Activated CD8-positive, alpha-beta T cell treated with anti-CD3 and anti-CD28 coated beads for 36 hours (primary cell): ENCODE results near the gene SEMA6B. TPM values are rescaled to one million over a fixed set of nuclear protein-coding genes. Genes with fewer than 3 reads are reported as not detected.

Source experiments
- ATAC-seq: fragments of 200-7000 bp; cut with Tn5 transposase; one replicate; pipeline ENCODE4 v1.10.0; 2021; ENCODE audit warnings: mild to moderate bottlenecking, moderate library complexity
- CTCF ChIA-PET: fragments of 350-600 bp; sonication (Branson Sonifier 250); formaldehyde crosslinking; loops from one replicate; lab custom pipeline; 2021; ENCODE audit warnings: antibody characterized with exemption; lab: Charles Lee
- POLR2A ChIA-PET: fragments of 350-600 bp; sonication (Branson Sonifier 250); formaldehyde crosslinking; loops from one replicate; lab custom pipeline; 2021; ENCODE audit warnings: antibody characterized with exemption; lab: Charles Lee
- DNase-seq: peaks from one replicate; pipeline ENCODE4 v3.0.0-alpha.2; 2020
- H3K27ac Mint-ChIP-seq: one replicate; pipeline ENCODE4 v1.8.0; 2021; ENCODE audit warnings: mild to moderate bottlenecking, mixed read lengths
- H3K27me3 Mint-ChIP-seq: one replicate; pipeline ENCODE4 v1.8.0; 2021; ENCODE audit warnings: mixed read lengths
- H3K36me3 Mint-ChIP-seq: one replicate; pipeline ENCODE4 v1.8.0; 2021; ENCODE audit warnings: low read depth, mixed read lengths
- H3K4me1 Mint-ChIP-seq: one replicate; pipeline ENCODE4 v1.8.0; 2021; ENCODE audit warnings: low read depth, mixed read lengths
- H3K4me3 Mint-ChIP-seq: one replicate; pipeline ENCODE4 v1.8.0; 2021; ENCODE audit warnings: mild to moderate bottlenecking, moderate library complexity, mixed read lengths
- H3K9me3 Mint-ChIP-seq: one replicate; pipeline ENCODE4 v1.8.0; 2021; ENCODE audit warnings: mixed read lengths
- intact Hi-C: fragments of 100-400 bp; cut with micrococcal nuclease; formaldehyde crosslinking; loops from one replicate; pipeline ENCODE4 v1.10.0; 2022
- total RNA-seq, 2 experiments: library from RNA; stranded (reverse); gene quantifications; one replicate each; pipeline ENCODE4 v1.2.3, GENCODE V29; 2021
- TF ChIP-seq, protein P1 (sequence below): fragments of 200-600 bp; IDR thresholded peaks from one replicate; pipeline ENCODE4 v1.8.0; 2022; ENCODE audit warnings: antibody characterized with exemption, mild to moderate bottlenecking

SEMA6B gene
- total RNA-seq, 2 experiments from 2014 or later = not detected

DNA sequence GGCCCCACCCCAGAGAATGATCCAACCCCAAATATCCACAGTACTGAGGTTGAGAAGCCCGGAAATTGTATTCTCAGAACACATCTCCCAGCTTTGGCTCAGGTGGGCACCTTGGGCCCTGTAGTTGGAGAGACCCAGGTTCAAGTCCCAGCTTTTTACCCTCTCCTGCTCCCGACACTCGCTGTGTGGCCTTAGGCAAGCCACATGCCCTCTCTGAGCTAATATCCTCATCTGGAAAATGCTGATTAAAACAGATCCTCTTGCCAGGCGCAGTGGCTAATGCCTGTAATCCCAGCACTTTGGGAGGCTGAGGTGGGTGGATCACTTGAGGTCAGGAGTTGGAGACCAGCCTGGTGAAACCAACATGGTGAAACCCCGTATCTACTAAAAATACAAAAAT, 43.8 kb downstream of the SEMA6B start:
- H3K36me3 Mint-ChIP-seq = no peaks in the 10 kb centered on the region
- CTCF ChIA-PET = interaction anchor here (1.7 kb wide), 1 partner anchor 8 kb away, joined by 3 read pairs; no protein-coding TSS in a partner anchor

GRCh38 chr19:4513248-4513647, 46.2 kb downstream of the SEMA6B start:
- Mint-ChIP-seq H3K36me3 (no peaks in the 10 kb centered on the region), H3K9me3 (no peaks in the 10 kb centered on the region), H3K27ac (no peak overlapping the region), H3K4me3 (no peak overlapping the region), H3K27me3 (no peaks in the 10 kb centered on the region), H3K4me1 (no peaks in the 10 kb centered on the region)
- no peak for ATAC-seq
- TF ChIP-seq, protein P1, sequence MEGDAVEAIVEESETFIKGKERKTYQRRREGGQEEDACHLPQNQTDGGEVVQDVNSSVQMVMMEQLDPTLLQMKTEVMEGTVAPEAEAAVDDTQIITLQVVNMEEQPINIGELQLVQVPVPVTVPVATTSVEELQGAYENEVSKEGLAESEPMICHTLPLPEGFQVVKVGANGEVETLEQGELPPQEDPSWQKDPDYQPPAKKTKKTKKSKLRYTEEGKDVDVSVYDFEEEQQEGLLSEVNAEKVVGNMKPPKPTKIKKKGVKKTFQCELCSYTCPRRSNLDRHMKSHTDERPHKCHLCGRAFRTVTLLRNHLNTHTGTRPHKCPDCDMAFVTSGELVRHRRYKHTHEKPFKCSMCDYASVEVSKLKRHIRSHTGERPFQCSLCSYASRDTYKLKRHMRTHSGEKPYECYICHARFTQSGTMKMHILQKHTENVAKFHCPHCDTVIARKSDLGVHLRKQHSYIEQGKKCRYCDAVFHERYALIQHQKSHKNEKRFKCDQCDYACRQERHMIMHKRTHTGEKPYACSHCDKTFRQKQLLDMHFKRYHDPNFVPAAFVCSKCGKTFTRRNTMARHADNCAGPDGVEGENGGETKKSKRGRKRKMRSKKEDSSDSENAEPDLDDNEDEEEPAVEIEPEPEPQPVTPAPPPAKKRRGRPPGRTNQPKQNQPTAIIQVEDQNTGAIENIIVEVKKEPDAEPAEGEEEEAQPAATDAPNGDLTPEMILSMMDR = no peak
- CTCF ChIA-PET = no interaction called here
- POLR2A ChIA-PET = no interaction called here
- DNase-seq = no peak
- intact Hi-C loops = no loop called here

More for the DNA sequence above, 43.8 kb downstream of the SEMA6B start:
- H3K27ac Mint-ChIP-seq = no peak overlapping the region
- intact Hi-C loops = no loop called here
- no peak for ATAC-seq
- no peaks in the 10 kb centered on the region for H3K4me1 Mint-ChIP-seq
- POLR2A ChIA-PET = no interaction called here
- TF ChIP-seq, protein P1 = no peak
- H3K9me3 Mint-ChIP-seq = no peaks in the 10 kb centered on the region
- DNase-seq = no peak
- H3K27me3 Mint-ChIP-seq = no peaks in the 10 kb centered on the region
- no peak overlapping the region for H3K4me3 Mint-ChIP-seq

GRCh38 chr19:4512070-4512469, 47.4 kb downstream of the SEMA6B start:
- no peaks in the 10 kb centered on the region for H3K9me3 Mint-ChIP-seq
- H3K27me3 Mint-ChIP-seq = no peaks in the 10 kb centered on the region
- H3K27ac Mint-ChIP-seq = no peak overlapping the region
- POLR2A ChIA-PET = no interaction called here
- no peaks in the 10 kb centered on the region for H3K36me3 Mint-ChIP-seq
- intact Hi-C loops = no loop called here
- no peaks in the 10 kb centered on the region for H3K4me1 Mint-ChIP-seq
- DNase-seq = no peak
- TF ChIP-seq, protein P1 = no peak
- CTCF ChIA-PET = no interaction called here
- ATAC-seq = no peak
- no peak overlapping the region for H3K4me3 Mint-ChIP-seq

- no peaks in the 10 kb centered on the region for H3K36me3 Mint-ChIP-seq
- TF ChIP-seq, protein P1 = no peak
These were observed 48.0 kb downstream of the SEMA6B start for GRCh38 chr19:4511300-4512054.

DNA sequence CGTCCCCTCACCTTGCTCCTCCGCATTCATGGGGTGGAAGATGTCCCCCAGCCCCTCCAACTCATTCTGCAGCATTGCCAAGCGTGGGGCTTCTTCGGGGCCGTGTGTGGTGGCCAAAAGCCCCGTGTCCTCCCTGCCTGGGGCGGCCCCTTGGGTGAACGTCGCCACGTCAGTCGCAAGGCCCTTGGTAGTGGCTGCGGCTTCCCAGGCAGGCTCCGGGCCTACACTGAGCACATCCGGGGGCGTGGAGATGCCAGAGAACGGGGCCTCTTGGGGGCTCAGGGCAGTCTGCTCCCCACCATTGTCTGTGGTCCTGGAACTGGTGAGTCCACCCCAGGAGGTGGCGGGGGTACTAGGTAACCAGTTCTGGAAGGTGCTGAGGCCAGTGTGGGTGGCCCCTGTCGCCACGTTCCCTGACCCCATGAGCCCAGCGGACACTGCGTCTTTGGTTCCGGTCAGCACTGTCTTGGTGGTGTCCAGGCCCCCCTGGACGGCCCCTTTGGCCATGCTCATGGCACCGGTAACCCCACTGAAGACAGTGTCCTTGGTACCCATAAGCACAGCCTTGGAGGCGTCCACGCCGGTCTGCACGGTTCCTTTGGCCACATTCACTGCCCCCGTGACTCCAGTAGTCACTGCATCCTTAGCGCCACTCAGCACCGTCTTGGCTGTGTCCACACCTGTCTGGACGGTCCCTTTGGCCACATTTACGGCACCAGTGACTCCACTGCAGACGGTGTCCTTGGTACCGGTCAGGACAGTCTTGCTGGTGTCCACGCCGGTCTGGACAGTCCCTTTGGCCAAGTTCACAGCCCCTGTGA, 48.8 kb downstream of the SEMA6B start:
- CTCF ChIA-PET = no interaction called here
- no peaks in the 10 kb centered on the region for H3K27me3 Mint-ChIP-seq
- POLR2A ChIA-PET = interaction anchor here (0.7 kb wide), 1 partner anchor 1460 kb away, joined by 3 read pairs; no protein-coding TSS in a partner anchor
- ATAC-seq = no peak
- DNase-seq = no peak
- H3K27ac Mint-ChIP-seq = no peak overlapping the region
- H3K36me3 Mint-ChIP-seq = peaks cover 3% of the 10 kb centered on the region
- TF ChIP-seq, protein P1 = no peak
- no peaks in the 10 kb centered on the region for H3K9me3 Mint-ChIP-seq
- intact Hi-C loops = no loop called here
- H3K4me3 Mint-ChIP-seq = no peak overlapping the region
- H3K4me1 Mint-ChIP-seq = peaks cover 8% of the 10 kb centered on the region

More at GRCh38 chr19:4511300-4512054, 48.0 kb downstream of the SEMA6B start:
- Mint-ChIP-seq H3K4me3 (no peak overlapping the region), H3K9me3 (no peaks in the 10 kb centered on the region), H3K4me1 (peaks cover 4% of the 10 kb centered on the region), H3K27me3 (no peaks in the 10 kb centered on the region), H3K27ac (no peak overlapping the region)
- CTCF ChIA-PET = no interaction called here
- intact Hi-C loops = no loop called here
- no peak for ATAC-seq
- DNase-seq = no peak
- POLR2A ChIA-PET = no interaction called here
